ENCODE data around the gene GNG13. TPM values are rescaled to one million over a fixed set of nuclear protein-coding genes. Genes with fewer than 3 reads are reported as not detected.

Gene GNG13
- total RNA-seq, 4 donors from 2014 or later, result not detected

DNA sequence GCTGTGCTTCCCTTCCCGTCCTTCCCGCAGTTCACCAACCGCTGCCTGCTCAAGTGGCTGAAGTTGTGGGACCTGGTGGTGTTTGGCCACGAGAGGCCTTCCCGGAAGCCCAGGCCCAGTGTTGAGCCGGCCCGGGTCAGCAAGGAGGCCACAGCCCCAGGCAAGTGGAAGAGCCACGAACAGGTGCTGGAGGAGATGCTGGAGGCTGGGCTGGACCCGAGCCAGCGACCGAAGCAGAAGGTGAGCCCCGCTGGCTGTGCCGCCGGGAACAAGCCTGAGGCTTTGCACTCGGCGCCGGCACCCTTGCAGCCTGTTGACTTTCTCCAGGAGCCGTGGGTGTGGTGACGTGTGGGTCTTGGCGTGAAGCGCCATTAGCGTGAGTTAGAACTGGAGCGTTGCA lies 9.4 kb downstream of the GNG13 start:
- no peaks in the 10 kb centered on the region for H3K27me3 ChIP-seq
- H3K27ac ChIP-seq, result no peak overlapping the region
- peaks cover 23% of the 10 kb centered on the region for H3K4me1 ChIP-seq
- 91% methylated on average over 14 of the region's 23 CpGs for WGBS
- no peaks in the 10 kb centered on the region for H3K9me3 ChIP-seq
- H3K36me3 ChIP-seq, result peaks cover 34% of the 10 kb centered on the region
- DNase-seq (ENCODE audit: low spot score in 2 of 2), result no peak
- no peak for TF ChIP-seq POLR2AphosphoS5 (IDR thresholded peaks at IDR 0.05)
- no peak for TF ChIP-seq EP300 (IDR thresholded peaks at IDR 0.05)
- TF ChIP-seq POLR2A (IDR thresholded peaks at IDR 0.05), result no peak
- TF ChIP-seq, protein P1, sequence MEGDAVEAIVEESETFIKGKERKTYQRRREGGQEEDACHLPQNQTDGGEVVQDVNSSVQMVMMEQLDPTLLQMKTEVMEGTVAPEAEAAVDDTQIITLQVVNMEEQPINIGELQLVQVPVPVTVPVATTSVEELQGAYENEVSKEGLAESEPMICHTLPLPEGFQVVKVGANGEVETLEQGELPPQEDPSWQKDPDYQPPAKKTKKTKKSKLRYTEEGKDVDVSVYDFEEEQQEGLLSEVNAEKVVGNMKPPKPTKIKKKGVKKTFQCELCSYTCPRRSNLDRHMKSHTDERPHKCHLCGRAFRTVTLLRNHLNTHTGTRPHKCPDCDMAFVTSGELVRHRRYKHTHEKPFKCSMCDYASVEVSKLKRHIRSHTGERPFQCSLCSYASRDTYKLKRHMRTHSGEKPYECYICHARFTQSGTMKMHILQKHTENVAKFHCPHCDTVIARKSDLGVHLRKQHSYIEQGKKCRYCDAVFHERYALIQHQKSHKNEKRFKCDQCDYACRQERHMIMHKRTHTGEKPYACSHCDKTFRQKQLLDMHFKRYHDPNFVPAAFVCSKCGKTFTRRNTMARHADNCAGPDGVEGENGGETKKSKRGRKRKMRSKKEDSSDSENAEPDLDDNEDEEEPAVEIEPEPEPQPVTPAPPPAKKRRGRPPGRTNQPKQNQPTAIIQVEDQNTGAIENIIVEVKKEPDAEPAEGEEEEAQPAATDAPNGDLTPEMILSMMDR (IDR thresholded peaks at IDR 0.05), result no peak
- H3K4me3 ChIP-seq, result no peak overlapping the region

DNA sequence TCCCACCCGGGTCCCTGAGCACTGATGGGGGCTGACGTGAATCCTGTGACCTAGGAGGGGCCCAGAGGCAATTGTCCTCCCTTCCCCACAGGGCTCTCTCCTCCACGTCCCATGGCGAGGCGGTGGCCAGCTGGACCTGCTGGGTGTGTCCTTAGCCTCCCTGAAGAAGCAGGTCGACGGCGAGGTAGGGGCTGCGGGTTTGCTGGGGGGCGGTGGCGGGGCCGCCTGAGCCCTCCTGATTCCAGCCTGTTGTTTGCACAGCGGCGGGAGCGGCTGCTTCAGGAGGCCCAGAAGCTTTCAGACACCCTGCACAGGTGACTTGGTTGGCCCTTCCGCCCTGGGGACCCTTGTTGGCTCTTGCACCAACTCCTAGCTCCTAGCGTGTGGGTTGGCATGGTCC lies 10.4 kb downstream of the GNG13 start:
- no peak for TF ChIP-seq POLR2AphosphoS5 (IDR thresholded peaks at IDR 0.05)
- TF ChIP-seq EP300 (IDR thresholded peaks at IDR 0.05), result no peak
- TF ChIP-seq POLR2A (IDR thresholded peaks at IDR 0.05), result no peak
- TF ChIP-seq, protein P1 (IDR thresholded peaks at IDR 0.05), result no peak
- Histone ChIP-seq H3K9me3 (no peaks in the 10 kb centered on the region), H3K4me3 (no peak overlapping the region), H3K27me3 (no peaks in the 10 kb centered on the region), H3K4me1 (peaks cover 25% of the 10 kb centered on the region), H3K27ac (no peak overlapping the region), H3K36me3 (peaks cover 40% of the 10 kb centered on the region)
- WGBS, result 97% methylated on average over 9 of the region's 17 CpGs
- DNase-seq (ENCODE audit: low spot score in 2 of 2), result no peak

DNA sequence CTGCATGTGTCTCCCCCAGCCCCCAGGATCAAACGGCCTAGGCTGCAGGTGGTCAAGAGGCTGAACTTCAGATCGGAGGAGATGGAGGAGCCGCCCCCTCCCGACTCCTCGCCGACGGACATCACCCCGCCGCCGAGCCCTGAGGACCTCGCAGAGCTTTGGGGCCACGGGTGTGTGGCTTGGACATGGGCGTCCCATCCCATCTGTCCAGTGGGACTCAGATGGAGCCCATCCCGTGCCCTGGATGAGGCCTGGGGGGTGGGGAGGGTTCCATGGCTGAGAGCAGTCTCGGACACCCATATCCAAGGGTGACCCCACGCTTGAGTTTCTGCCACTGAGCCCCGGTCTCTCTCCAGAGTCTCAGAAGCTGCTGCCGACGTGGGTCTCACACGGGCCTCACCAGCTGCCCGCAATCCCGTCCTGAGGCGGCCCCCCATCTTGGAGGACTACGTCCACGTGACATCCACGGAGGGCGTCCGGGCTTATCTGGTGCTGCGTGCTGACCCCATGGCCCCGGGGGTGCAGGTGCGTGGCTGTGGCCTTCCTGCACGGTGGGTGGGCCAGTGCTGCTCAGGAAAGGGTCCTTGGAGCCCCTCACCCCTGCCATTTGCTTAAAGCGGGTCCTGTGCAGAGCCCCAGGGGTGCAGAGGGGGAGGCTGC lies 11.2 kb downstream of the GNG13 start:
- WGBS, result 74% methylated on average over 20 of the region's 33 CpGs
- H3K27ac ChIP-seq, result no peak overlapping the region

DNA sequence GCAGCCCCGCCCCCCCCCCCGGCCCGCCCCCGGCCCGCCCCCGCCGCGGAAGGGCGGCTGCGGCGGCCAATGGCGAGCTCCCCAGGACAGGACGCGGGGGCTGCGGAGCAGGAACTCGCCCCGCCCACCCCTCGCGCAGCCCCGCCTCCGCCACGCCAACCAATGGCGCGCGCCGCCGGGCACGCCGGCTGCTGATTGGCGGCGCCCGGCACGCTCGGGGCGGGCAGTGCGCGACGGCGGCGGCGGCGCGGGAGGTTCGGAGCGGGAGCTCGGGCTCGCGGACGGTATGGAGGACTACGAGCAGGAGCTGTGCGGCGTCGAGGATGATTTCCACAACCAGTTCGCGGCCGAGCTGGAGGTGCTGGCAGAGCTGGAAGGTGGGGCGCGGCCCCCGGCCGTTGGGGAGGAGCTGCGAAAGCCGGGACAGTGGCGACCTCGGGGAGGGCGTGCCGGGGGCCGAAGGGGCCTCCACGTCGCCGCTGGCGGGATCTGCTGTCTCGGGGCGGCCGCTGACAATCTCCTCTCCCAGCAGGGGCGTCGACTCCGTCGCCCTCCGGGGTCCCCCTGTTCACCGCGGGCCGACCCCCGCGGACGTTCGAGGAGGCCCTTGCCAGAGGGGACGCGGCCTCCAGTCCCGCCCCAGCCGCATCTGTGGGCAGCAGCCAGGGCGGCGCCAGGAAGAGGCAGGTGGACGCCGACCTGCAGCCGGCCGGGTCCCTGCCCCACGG lies 12.0 kb downstream of the GNG13 start, which contains the start of gene CHTF18:
TSS of gene CHTF18 (plus strand) at position 222 of the 728 bp plus-strand sequence. CDS start at position 287, 65 bp downstream.
- Histone ChIP-seq H3K9me3 (no peaks in the 10 kb centered on the region), H3K27me3 (no peaks in the 10 kb centered on the region), H3K4me3 (peak within 1 kb of the TSS; percentile 72), H3K36me3 (peaks cover 38% of the 10 kb centered on the region), H3K27ac (peak within 1 kb of the TSS; percentile 50), H3K4me1 (peaks cover 31% of the 10 kb centered on the region)
- under 1% methylated on average over 31 of the region's 97 CpGs for WGBS
- peak; percentile 90 to 93 for DNase-seq (ENCODE audit: low spot score in 2 of 2)
- TF ChIP-seq POLR2A (IDR thresholded peaks at IDR 0.05), result no peak
- TF ChIP-seq POLR2AphosphoS5 (IDR thresholded peaks at IDR 0.05), result no peak
- TF ChIP-seq EP300 (IDR thresholded peaks at IDR 0.05), result no peak
- TF ChIP-seq, protein P1 (IDR thresholded peaks at IDR 0.05), result no peak

More for the DNA sequence above, 11.2 kb downstream of the GNG13 start:
- Histone ChIP-seq H3K27me3 (no peaks in the 10 kb centered on the region), H3K4me3 (peak overlapping the region; percentile 72), H3K4me1 (peaks cover 25% of the 10 kb centered on the region), H3K36me3 (peaks cover 40% of the 10 kb centered on the region), H3K9me3 (no peaks in the 10 kb centered on the region)
- DNase-seq (ENCODE audit: low spot score in 2 of 2), result no peak
- TF ChIP-seq, protein P1 (IDR thresholded peaks at IDR 0.05), result no peak
- TF ChIP-seq POLR2A (IDR thresholded peaks at IDR 0.05) (no peak), EP300 (IDR thresholded peaks at IDR 0.05) (no peak), POLR2AphosphoS5 (IDR thresholded peaks at IDR 0.05) (no peak)

DNA sequence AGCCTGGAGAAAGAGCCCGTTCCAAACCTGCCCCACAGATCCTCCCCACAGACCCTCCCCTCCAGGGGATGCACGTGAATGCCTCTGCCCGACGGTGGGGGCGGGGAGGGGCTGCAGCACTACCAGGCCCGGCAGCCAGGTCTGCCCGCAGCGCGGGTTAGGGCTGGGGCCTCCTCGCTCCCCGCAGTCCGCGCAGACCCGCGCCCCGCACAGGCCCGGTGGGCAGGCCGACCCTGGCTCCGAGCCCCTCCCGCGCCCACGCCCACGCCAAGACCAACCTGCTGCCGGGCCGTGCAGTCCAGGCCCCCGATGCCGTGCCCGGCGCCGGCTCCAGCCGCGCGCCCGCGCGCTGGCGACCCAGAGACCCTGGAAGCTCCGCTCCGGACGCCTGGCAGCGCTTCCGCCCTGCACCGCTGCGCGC lies 12.5 kb downstream of the GNG13 start, which contains the start of gene RPUSD1:
TSS of gene RPUSD1 (minus strand) at position 404 of the 421 bp plus-strand sequence. CDS start 644 bp downstream, outside the sequence.
- H3K4me1 ChIP-seq, result peaks cover 37% of the 10 kb centered on the region
- peaks cover 32% of the 10 kb centered on the region for H3K36me3 ChIP-seq
- H3K9me3 ChIP-seq, result no peaks in the 10 kb centered on the region
- no peak for DNase-seq (ENCODE audit: low spot score in 2 of 2)
- peaks cover under 1% of the 10 kb centered on the region for H3K27me3 ChIP-seq
- no peak for TF ChIP-seq POLR2A (IDR thresholded peaks at IDR 0.05)
- TF ChIP-seq EP300 (IDR thresholded peaks at IDR 0.05), result no peak
- TF ChIP-seq POLR2AphosphoS5 (IDR thresholded peaks at IDR 0.05), result no peak
- TF ChIP-seq, protein P1 (IDR thresholded peaks at IDR 0.05), result no peak
- peak within 1 kb of the TSS; percentile 50 for H3K27ac ChIP-seq
- H3K4me3 ChIP-seq, result peak within 1 kb of the TSS; percentile 72
- WGBS, result no CpG with 5 or more reads among the region's 45 CpGs

Data from suprapubic skin (tissue), 4 donors.